IPS-NIHi7 (cell line): ENCODE data around the gene ARAF.

Experiments used
- DNase-seq: peaks from one replicate; pipeline ENCODE4 v3.0.0; 2012; ENCODE audit warnings: mixed read lengths; ENCODE audit errors: extremely low spot score

The ARAF gene

DNA sequence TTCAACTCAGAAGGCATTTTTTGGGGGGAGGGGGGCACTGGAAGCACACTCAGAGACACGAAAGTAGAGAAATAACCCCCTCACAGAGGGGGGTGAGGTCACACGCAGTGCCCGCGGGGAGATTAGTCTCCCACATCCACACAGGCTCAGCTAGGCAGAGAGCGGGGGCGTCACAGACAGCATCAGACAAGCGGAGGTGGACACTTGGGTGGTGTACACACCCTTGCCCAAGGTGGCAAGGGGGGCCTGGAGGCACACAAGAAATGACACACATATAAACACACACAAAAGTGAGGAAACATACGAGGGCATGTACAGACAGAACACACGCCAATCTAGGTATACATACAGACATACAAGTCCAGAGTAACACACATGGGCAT lies 59.3 kb downstream of the ARAF start:
- DNase-seq, result no peak
